IMR-90 (cell line): ENCODE results near the gene PPP2R2D. TPM values are rescaled to one million over a fixed set of nuclear protein-coding genes. Genes with fewer than 3 reads are reported as not detected.

Experiments
- ATAC-seq: fragments of 200-7000 bp; cut with Tn5 transposase; 2 replicates; pipeline ENCODE4 v1.9.1; 2020; ENCODE audit warnings: low read depth, mild to moderate bottlenecking, moderate library complexity
- BruUV-seq: library from RNA; stranded (reverse); fragments of 400-500 nt; replicated peaks from 2 replicates; lab custom pipeline; 2021; lab: Mats Ljungman, UMichigan
- CTCF ChIA-PET: fragments of 300-600 bp; formaldehyde crosslinking; extraction: SDS; loops from one replicate; lab custom pipeline; 2021; ENCODE audit warnings: antibody characterized with exemption; lab: Yijun Ruan, JAX
- POLR2A ChIA-PET: fragments of 300-600 bp; sonication (Branson Sonifier 250); formaldehyde crosslinking; loops from one replicate; lab custom pipeline; 2022; ENCODE audit warnings: antibody characterized with exemption; ENCODE audit not compliant: unreplicated experiment; lab: Charles Lee
- DNase-seq: peaks from one replicate; pipeline ENCODE4 v3.0.0; 2013
- H2AFZ ChIP-seq: replicated peaks from 2 replicates; pipeline ENCODE3; 2013; ENCODE audit warnings: low read length, mild to moderate bottlenecking; ENCODE audit not compliant: poor library complexity
- H2AK5ac ChIP-seq: 2 replicates; pipeline ENCODE4 v1.6.1; 2013; ENCODE audit warnings: low read depth, low read length, inconsistent platforms
- H2AK9ac ChIP-seq: replicated peaks from 2 replicates; pipeline ENCODE3; 2013; ENCODE audit warnings: mild to moderate bottlenecking, low read depth, low read length, moderate library complexity; ENCODE audit not compliant: poor library complexity
- H2BK120ac ChIP-seq: 2 replicates; pipeline ENCODE4 v1.6.1; 2013; ENCODE audit warnings: low read depth, low read length, inconsistent platforms
- H2BK15ac ChIP-seq: 3 replicates; pipeline ENCODE4 v1.6.1; 2013; ENCODE audit warnings: low read depth, low read length, inconsistent platforms
- H2BK20ac ChIP-seq: 2 replicates; pipeline ENCODE4 v1.6.1; 2013; ENCODE audit warnings: low read depth, mild to moderate bottlenecking, inconsistent platforms, low read length, moderate library complexity
- H2BK5ac ChIP-seq: 2 replicates; pipeline ENCODE4 v1.6.1; 2013; ENCODE audit warnings: mild to moderate bottlenecking, low read depth, low read length, inconsistent platforms; ENCODE audit not compliant: poor library complexity, severe bottlenecking
- H3K14ac ChIP-seq: replicated peaks from 2 replicates; pipeline ENCODE4 v1.6.1; 2013; ENCODE audit warnings: low read depth, low read length, inconsistent platforms
- H3K18ac ChIP-seq: 2 replicates; pipeline ENCODE4 v1.6.1; 2013; ENCODE audit warnings: low read depth, low read length, control low read depth
- H3K23ac ChIP-seq: 2 replicates; pipeline ENCODE4 v1.6.1; 2013; ENCODE audit warnings: low read depth, low read length, inconsistent platforms
- H3K27ac ChIP-seq: 2 replicates; pipeline ENCODE4 v1.5.1; 2013; ENCODE audit warnings: mild to moderate bottlenecking, control low read depth, low read length; ENCODE audit not compliant: insufficient read depth
- H3K27me3 ChIP-seq: 2 replicates; pipeline ENCODE4 v1.6.1; 2013; ENCODE audit warnings: low read length; ENCODE audit not compliant: control insufficient read depth, insufficient read depth
- H3K36me3 ChIP-seq: 2 replicates; pipeline ENCODE4 v1.6.1; 2013; ENCODE audit warnings: low read length, mixed read lengths; ENCODE audit not compliant: control insufficient read depth, insufficient read depth
- H3K4ac ChIP-seq: 2 replicates; pipeline ENCODE4 v1.6.1; 2013; ENCODE audit warnings: low read depth, low read length, inconsistent platforms
- H3K4me1 ChIP-seq: 2 replicates; pipeline ENCODE4 v1.6.1; 2013; ENCODE audit warnings: low read length, mixed read lengths; ENCODE audit not compliant: control insufficient read depth, insufficient read depth
- H3K4me2 ChIP-seq: 2 replicates; pipeline ENCODE4 v1.6.1; 2013; ENCODE audit warnings: low read depth, mild to moderate bottlenecking, control low read depth, low read length, moderate library complexity
- H3K4me3 ChIP-seq: 2 replicates; pipeline ENCODE4 v1.5.1; 2013; ENCODE audit warnings: low read depth, mild to moderate bottlenecking, control low read depth, low read length, moderate library complexity; ENCODE audit not compliant: insufficient read depth
- H3K56ac ChIP-seq: 2 replicates; pipeline ENCODE4 v1.6.1; 2013; ENCODE audit warnings: low read length, inconsistent platforms; ENCODE audit not compliant: insufficient read depth; ENCODE audit errors: extremely low read depth
- H3K79me1 ChIP-seq, 2 experiments: 2 replicates each; pipeline ENCODE4 v1.6.1; 2013; ENCODE audit warnings: low read length in 2 of 2, inconsistent platforms in 1 of 2, low read depth in 1 of 2
- H3K9ac ChIP-seq: 2 replicates; pipeline ENCODE4 v1.6.1; 2013; ENCODE audit warnings: low read depth, low read length, control low read depth
- H3K9me1 ChIP-seq: 2 replicates; pipeline ENCODE4 v1.6.1; 2013; ENCODE audit warnings: low read length, inconsistent platforms; ENCODE audit not compliant: insufficient read depth
- H3K9me3 ChIP-seq: 2 replicates; pipeline ENCODE4 v1.6.1; 2013; ENCODE audit warnings: low read length; ENCODE audit not compliant: control insufficient read depth, insufficient read depth
- H4K20me1 ChIP-seq: 2 replicates; pipeline ENCODE4 v1.6.1; 2013; ENCODE audit warnings: low read length, inconsistent platforms; ENCODE audit not compliant: insufficient read depth
- H4K5ac ChIP-seq: 2 replicates; pipeline ENCODE4 v1.6.1; 2013; ENCODE audit warnings: mild to moderate bottlenecking, low read depth, low read length, control low read depth
- H4K8ac ChIP-seq, 2 experiments: 2 replicates each; pipeline ENCODE4 v1.6.1; 2013; ENCODE audit warnings: low read depth in 2 of 2, low read length in 2 of 2, control low read depth in 1 of 2, inconsistent platforms in 1 of 2
- H4K91ac ChIP-seq: 2 replicates; pipeline ENCODE4 v1.6.1; 2013; ENCODE audit warnings: low read depth, low read length, inconsistent platforms; ENCODE audit not compliant: insufficient read depth
- NFE2L2 ChIP-seq: fragments of 150-350 bp; IDR thresholded peaks from 2 replicates; pipeline ENCODE4 v1.6.1; 2016; ENCODE audit warnings: low read depth, mild to moderate bottlenecking, low read length
- RAD21 ChIP-seq: IDR thresholded peaks from 2 replicates; pipeline ENCODE4 v1.6.1; 2012; ENCODE audit warnings: low read length, improper control_type of control experiment
- RCOR1 ChIP-seq: IDR thresholded peaks from 2 replicates; pipeline ENCODE4 v1.6.1; 2012; ENCODE audit warnings: mild to moderate bottlenecking, low read length, improper control_type of control experiment; ENCODE audit not compliant: insufficient replicate concordance
- RFX5 ChIP-seq: IDR thresholded peaks from 2 replicates; pipeline ENCODE4 v1.8.0; 2012; ENCODE audit warnings: low read depth, mild to moderate bottlenecking, low read length, moderate library complexity
- SMC3 ChIP-seq: fragments of 150-350 bp; IDR thresholded peaks from 2 replicates; pipeline ENCODE4 v1.6.1; 2016; ENCODE audit warnings: low read depth, mild to moderate bottlenecking, antibody characterized with exemption, low read length, moderate library complexity
- whole genome bisulfite sequencing, 2 experiments: methylation state at CpG; one replicate each; pipeline versions ENCODE4 v1.1.5 to v1.1.7; 2013; ENCODE audit warnings: missing lambda C conversion rate in 2 of 2; ENCODE audit not compliant: insufficient read length in 1 of 2; ENCODE audit errors: extremely low coverage in 2 of 2; 5-methylcytosine and 5-hydroxymethylcytosine counted together
- dilution Hi-C: fragments of 300-500 bp; cut with HindIII; formaldehyde crosslinking; loops from one replicate; pipeline ENCODE4 v1.14.3; 2018; ENCODE audit warnings: low sequenced_read_pairs; ENCODE audit not compliant: unreplicated experiment
- in situ Hi-C: fragments of 300-500 bp; cut with MboI; formaldehyde crosslinking; loops from 3 replicates; pipeline ENCODE4 v1.14.3; 2019; ENCODE audit warnings: low sequenced_read_pairs, inconsistent platforms, mixed read lengths
- intact Hi-C: fragments of 100-400 bp; cut with micrococcal nuclease; formaldehyde crosslinking; loops from 2 replicates; pipeline ENCODE4 v1.10.0; 2022
- polyA plus RNA-seq, 3 experiments: library from polyadenylated mRNA; depleted of rRNA; stranded (reverse); fragments of >200 nt; gene quantifications; 2 replicates each; pipeline ENCODE4 v1.2.3, GENCODE V29; 2012; ENCODE audit warnings: low replicate concordance in 1 of 3
- total RNA-seq: library from RNA; depleted of rRNA; stranded (reverse); fragments of >200 nt; gene quantifications from 2 replicates; pipeline ENCODE4 v1.2.3, GENCODE V29; 2012

PPP2R2D gene
- total and polyA plus RNA-seq, 2 of the 4 experiments (the other 2 are of a cell fraction) = 22.8 to 23.8 TPM

DNA sequence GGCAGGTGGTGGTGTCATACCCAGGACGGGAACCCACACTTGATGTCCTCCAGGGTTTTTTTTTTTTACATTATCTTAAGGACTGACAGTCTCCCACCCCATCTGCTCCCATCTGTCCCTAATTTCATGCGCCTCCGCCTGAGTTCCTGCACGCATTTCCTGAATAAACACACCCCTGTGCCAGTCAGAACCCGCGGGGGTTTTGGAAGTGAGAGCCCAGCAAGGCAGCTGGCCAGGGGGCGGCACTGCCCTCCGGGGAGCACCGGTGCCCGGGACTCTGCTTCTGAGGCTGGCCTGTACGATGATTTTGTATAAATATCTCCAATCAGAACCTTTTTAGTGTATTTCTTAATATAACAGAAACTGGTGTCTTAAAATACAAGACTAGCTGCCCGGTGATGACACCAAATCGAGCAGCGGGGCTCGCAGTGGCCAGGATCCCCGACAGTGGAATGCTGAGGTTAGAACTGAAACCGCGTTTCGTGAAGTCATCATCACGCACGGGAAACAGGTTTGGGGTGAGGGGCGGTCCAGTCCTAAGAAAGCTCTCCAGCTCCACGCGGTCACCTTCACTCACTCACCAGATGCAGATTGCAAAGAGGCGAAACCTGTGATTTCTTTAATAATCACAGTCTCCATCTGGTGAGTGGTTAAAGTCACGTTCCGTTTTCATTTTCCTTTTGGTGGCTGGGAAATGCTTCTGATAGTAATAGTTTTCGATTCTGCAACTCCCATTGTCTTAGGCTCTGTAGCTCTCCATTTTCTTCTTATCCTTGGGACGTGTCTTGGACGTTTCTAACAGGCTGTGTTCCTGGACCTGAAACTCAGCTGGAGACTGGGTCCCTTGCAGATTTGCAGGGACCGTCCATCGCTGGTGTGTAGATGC, 61.2 kb downstream of the PPP2R2D start:
- CTCF ChIA-PET = no interaction called here
- no peaks in the 10 kb centered on the region for H3K9me1 ChIP-seq
- no peak overlapping the region for H2AFZ ChIP-seq
- no peak overlapping the region for H3K14ac ChIP-seq
- POLR2A ChIA-PET = no interaction called here
- in situ Hi-C loops = no loop called here
- peak overlapping the region; percentile 57 for H2AK9ac ChIP-seq
- DNase-seq (no peak), ATAC-seq (no peak)
- H3K4me2 ChIP-seq = no peak overlapping the region
- H3K4ac ChIP-seq = no peak overlapping the region
- no peak overlapping the region for H2BK120ac ChIP-seq
- H2BK5ac ChIP-seq = no peak overlapping the region
- no peak overlapping the region for H4K5ac ChIP-seq
- no peak overlapping the region for H2BK15ac ChIP-seq
- intact Hi-C loops = no loop called here
- H3K27me3 ChIP-seq = no peaks in the 10 kb centered on the region
- peaks cover 28% of the 10 kb centered on the region for H4K20me1 ChIP-seq
- H3K27ac ChIP-seq = no peak overlapping the region
- H4K8ac ChIP-seq = no peak overlapping the region
- dilution Hi-C loops = no loop called here
- H3K23ac ChIP-seq = no peak overlapping the region
- no peaks in the 10 kb centered on the region for H3K9me3 ChIP-seq
- peaks cover 31% of the 10 kb centered on the region for H3K36me3 ChIP-seq
- no peak overlapping the region for H3K18ac ChIP-seq
- BruUV-seq = no TSS peak
- H3K4me1 ChIP-seq = no peaks in the 10 kb centered on the region
- no peak overlapping the region for H3K56ac ChIP-seq
- H3K4me3 ChIP-seq = no peak overlapping the region
- H2BK20ac ChIP-seq = no peak overlapping the region
- peaks cover 6 to 17% of the 10 kb centered on the region in 2 experiments for H3K79me1 ChIP-seq
- WGBS, 2 experiments = 93% methylated on average over 8 of the region's 32 CpGs; no CpG with 5 or more reads in 1 of the 2 experiments
- TF ChIP-seq RAD21 = no peak
- TF ChIP-seq NFE2L2 = no peak
- TF ChIP-seq RCOR1 = no peak
- no peak for TF ChIP-seq SMC3
- no peak for TF ChIP-seq RFX5
- no peak overlapping the region for H2AK5ac ChIP-seq
- no peak overlapping the region for H4K91ac ChIP-seq
- no peak overlapping the region for H3K9ac ChIP-seq
